LNCaP clone FGC (cell line): ENCODE results near the gene MED28.

ENCODE experiments used
- DNase-seq: peaks from one replicate; pipeline ENCODE4 v3.0.0-alpha.2; 2011; ENCODE audit warnings: low read depth
- H3K4me3 ChIP-seq: 2 replicates; pipeline ENCODE4 v1.5.1; 2011; ENCODE audit warnings: mild to moderate bottlenecking, low read depth, low read length, control low read depth
- CTCF ChIP-seq: IDR thresholded peaks from 2 replicates; pipeline ENCODE4 v1.5.1; 2012; ENCODE audit warnings: mild to moderate bottlenecking; ENCODE audit not compliant: control insufficient read depth, insufficient read depth; ENCODE audit errors: extremely low read depth

MED28 gene

GRCh38 chr4:17662694-17663093, 48.3 kb downstream of the MED28 start:
- no peak for TF ChIP-seq CTCF
- H3K4me3 ChIP-seq: no peak overlapping the region
- no peak for DNase-seq

GRCh38 chr4:17664755-17665154, 50.3 kb downstream of the MED28 start:
- H3K4me3 ChIP-seq: no peak overlapping the region
- no peak for DNase-seq

GRCh38 chr4:17665346-17665745, 50.9 kb downstream of the MED28 start:
- DNase-seq: no peak
- H3K4me3 ChIP-seq: no peak overlapping the region
- TF ChIP-seq CTCF: no peak

More at GRCh38 chr4:17664755-17665154, 50.3 kb downstream of the MED28 start:
- TF ChIP-seq CTCF: no peak

- no peak overlapping the region for H3K4me3 ChIP-seq
- no peak for TF ChIP-seq CTCF
- no peak for DNase-seq
Observed at GRCh38 chr4:17665852-17666251, 51.4 kb downstream of the MED28 start.

GRCh38 chr4:17667253-17667652, 52.8 kb downstream of the MED28 start:
- no peak for DNase-seq
- no peak overlapping the region for H3K4me3 ChIP-seq
- TF ChIP-seq CTCF: no peak

GRCh38 chr4:17667653-17668201, 53.3 kb downstream of the MED28 start:
- no peak for DNase-seq
- H3K4me3 ChIP-seq: no peak overlapping the region
- no peak for TF ChIP-seq CTCF

- H3K4me3 ChIP-seq: no peak overlapping the region
- DNase-seq: no peak
- TF ChIP-seq CTCF: no peak
Observed at GRCh38 chr4:17670423-17670822, 56.0 kb downstream of the MED28 start.
